Measurements from ENCODE around the gene PNMA1.

DNA sequence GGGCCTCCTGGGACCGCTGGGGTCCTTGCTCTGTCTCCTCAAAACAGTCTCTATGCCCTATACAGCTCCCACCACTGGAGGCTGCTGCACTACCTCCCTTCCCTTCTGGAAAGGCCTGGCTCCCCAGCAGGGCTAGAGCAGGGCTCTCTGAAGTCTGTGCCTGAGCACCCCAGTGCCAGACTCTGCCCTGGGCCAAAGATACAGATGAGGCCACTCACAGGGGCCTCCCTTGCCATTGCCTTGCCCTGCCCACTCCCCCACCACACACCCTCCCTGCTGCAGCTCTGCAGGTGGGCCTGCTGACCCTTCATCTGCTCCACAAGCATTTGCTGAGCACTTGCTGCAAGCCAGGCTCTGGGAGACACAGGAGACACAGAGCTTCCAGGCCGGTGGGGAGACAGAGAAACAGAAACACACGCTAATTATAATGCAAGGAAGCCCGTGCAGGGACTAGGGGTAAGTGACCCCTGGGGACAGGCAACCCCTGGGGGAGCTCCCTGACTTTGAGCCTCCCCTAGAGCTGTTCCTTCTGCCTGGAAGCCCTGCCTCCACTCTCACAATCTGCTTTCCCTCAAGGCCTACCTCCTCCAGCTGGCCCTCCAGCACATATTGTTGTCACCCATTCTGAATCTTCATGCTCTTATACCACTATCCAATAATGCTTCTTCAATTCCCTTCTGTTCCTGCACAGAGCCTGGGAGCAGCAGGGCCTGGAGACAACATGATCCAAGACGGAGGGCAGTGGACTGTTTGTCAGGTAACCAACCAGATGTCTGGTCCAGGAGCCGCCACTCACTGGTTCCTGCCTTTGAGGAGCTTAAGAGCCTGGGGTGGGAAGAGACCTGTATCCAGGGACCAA lies 32.6 kb upstream of the PNMA1 start:
- TF ChIP-seq, protein P1, sequence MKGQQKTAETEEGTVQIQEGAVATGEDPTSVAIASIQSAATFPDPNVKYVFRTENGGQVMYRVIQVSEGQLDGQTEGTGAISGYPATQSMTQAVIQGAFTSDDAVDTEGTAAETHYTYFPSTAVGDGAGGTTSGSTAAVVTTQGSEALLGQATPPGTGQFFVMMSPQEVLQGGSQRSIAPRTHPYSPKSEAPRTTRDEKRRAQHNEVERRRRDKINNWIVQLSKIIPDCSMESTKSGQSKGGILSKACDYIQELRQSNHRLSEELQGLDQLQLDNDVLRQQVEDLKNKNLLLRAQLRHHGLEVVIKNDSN (IDR thresholded peaks at IDR 0.05) = no peak
- TF ChIP-seq TEAD4 (IDR thresholded peaks at IDR 0.05) = no peak
- no peak for TF ChIP-seq RAD21 (IDR thresholded peaks at IDR 0.05; ENCODE audit: low read depth)
- no peak for TF ChIP-seq YY1 (IDR thresholded peaks at IDR 0.05; ENCODE audit: low read depth)
- no peak for TF ChIP-seq CREB1 (IDR thresholded peaks at IDR 0.05; ENCODE audit: low read depth)
- no peak for TF ChIP-seq EGR1 (IDR thresholded peaks at IDR 0.05)
- TF ChIP-seq EP300 (IDR thresholded peaks at IDR 0.05; ENCODE audit: borderline replicate concordance) = no peak
- TF ChIP-seq CEBPB (IDR thresholded peaks at IDR 0.05) = no peak
- TF ChIP-seq, protein P2, sequence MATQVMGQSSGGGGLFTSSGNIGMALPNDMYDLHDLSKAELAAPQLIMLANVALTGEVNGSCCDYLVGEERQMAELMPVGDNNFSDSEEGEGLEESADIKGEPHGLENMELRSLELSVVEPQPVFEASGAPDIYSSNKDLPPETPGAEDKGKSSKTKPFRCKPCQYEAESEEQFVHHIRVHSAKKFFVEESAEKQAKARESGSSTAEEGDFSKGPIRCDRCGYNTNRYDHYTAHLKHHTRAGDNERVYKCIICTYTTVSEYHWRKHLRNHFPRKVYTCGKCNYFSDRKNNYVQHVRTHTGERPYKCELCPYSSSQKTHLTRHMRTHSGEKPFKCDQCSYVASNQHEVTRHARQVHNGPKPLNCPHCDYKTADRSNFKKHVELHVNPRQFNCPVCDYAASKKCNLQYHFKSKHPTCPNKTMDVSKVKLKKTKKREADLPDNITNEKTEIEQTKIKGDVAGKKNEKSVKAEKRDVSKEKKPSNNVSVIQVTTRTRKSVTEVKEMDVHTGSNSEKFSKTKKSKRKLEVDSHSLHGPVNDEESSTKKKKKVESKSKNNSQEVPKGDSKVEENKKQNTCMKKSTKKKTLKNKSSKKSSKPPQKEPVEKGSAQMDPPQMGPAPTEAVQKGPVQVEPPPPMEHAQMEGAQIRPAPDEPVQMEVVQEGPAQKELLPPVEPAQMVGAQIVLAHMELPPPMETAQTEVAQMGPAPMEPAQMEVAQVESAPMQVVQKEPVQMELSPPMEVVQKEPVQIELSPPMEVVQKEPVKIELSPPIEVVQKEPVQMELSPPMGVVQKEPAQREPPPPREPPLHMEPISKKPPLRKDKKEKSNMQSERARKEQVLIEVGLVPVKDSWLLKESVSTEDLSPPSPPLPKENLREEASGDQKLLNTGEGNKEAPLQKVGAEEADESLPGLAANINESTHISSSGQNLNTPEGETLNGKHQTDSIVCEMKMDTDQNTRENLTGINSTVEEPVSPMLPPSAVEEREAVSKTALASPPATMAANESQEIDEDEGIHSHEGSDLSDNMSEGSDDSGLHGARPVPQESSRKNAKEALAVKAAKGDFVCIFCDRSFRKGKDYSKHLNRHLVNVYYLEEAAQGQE (IDR thresholded peaks at IDR 0.05; ENCODE audit: low read depth) = no peak
- no peak for TF ChIP-seq NFIC (IDR thresholded peaks at IDR 0.05)
- TF ChIP-seq, protein P3, sequence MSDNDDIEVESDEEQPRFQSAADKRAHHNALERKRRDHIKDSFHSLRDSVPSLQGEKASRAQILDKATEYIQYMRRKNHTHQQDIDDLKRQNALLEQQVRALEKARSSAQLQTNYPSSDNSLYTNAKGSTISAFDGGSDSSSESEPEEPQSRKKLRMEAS (IDR thresholded peaks at IDR 0.05) = no peak
- TF ChIP-seq TAF1 (IDR thresholded peaks at IDR 0.05; ENCODE audit: low read depth) = no peak
- TF ChIP-seq FOXM1 (IDR thresholded peaks at IDR 0.05; ENCODE audit: borderline replicate concordance, low read depth) = no peak

Measured in Ishikawa (cell line).